Fibroblast of the conjunctiva (primary cell): ENCODE results near the gene OPRL1.

ENCODE experiments used
- DNase-seq: peaks from one replicate; pipeline ENCODE4 v3.0.0-alpha.2; 2010; ENCODE audit warnings: low read depth

The OPRL1 gene

DNA sequence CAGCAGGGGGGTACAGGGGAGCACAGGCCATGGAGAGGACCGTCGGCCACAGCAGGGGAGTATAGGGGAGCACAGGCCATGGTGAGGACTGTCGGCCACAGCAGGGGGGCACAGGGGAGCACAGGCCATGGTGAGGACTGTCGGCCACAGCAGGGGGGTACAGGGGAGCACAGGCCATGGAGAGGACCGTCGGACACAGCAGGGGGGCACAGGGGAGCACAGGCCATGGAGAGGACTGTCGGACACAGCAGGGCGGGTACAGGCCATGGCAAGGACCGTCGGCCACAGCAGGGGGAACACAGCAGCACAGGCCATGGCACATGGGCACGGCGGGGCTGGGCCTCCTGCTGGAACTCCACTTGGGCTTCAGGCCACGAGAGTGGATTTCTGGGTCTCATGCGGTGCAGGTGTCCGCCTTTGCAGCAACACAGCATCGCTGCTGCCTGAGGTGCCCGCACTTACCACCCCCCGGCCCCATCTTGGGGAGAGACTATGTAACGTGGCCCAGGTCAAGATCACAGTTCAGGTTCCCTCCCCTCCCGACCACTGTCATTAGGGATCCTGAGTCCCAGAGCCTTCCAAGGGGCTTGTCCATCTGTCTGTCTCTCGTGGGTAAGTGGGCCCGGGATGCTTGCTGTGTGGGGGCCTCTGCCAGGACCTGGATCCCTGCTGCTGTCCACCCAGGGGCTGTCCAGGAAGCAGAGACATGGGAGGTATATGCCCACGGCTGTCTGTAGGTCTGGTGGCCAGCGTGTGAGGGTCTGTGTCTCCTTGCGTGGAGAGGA, 25.0 kb downstream of the OPRL1 start:
- DNase-seq, result no peak

DNA sequence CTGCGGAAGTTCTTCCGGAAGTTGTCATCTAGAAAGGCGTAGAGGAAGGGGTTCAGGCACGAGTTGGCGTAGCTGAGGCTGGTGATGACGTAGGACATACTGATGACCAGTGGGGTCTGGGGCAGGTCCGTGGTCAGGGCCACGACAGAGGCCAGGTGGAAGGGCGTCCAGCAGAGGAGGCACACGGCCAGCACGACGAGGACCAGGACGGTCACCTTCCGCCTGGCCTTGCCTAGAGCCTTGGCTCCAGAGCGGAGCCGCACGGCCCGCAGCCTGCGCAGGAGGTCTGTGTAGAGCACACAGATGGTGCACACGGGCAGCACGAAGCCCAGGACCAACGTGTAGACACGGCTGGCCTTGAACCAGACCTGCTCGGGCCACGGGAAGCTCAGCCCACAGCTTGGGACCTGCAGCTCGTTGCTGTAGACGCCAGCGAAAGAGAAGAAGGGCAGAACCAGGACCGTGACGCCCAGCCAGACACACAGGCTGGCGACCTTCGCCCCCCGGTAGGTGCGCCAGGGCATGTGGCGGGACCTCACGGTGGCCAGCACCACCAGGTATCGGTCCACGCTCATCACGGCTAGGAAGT, 26.1 kb downstream of the OPRL1 start:
- DNase-seq, result no peak

DNA sequence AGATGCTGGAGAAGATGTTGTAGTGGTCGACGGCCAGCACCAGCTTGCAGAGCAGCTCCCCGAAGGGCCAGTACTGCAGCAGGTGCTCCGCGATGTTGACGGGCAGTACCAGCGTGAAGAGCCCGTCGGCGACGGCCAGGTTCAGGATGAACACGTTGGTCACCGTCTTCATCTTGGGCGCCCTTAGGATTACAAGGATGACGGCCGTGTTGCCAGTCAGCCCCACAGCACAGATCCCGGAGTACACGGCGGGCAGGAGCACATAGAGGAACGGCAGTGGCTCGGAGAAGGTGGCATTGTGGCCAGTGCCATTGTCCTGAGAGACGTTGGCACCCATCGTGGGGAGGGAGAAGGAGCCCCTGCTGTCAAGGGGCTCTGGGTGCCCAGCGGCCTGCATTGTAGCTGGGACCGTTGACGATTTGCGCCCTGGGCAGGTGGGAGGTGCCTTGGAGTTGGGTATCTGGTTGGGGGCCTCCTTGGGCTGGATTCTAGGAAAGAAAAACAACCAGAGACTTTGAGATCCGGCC, 26.6 kb downstream of the OPRL1 start:
- DNase-seq, result no peak

DNA sequence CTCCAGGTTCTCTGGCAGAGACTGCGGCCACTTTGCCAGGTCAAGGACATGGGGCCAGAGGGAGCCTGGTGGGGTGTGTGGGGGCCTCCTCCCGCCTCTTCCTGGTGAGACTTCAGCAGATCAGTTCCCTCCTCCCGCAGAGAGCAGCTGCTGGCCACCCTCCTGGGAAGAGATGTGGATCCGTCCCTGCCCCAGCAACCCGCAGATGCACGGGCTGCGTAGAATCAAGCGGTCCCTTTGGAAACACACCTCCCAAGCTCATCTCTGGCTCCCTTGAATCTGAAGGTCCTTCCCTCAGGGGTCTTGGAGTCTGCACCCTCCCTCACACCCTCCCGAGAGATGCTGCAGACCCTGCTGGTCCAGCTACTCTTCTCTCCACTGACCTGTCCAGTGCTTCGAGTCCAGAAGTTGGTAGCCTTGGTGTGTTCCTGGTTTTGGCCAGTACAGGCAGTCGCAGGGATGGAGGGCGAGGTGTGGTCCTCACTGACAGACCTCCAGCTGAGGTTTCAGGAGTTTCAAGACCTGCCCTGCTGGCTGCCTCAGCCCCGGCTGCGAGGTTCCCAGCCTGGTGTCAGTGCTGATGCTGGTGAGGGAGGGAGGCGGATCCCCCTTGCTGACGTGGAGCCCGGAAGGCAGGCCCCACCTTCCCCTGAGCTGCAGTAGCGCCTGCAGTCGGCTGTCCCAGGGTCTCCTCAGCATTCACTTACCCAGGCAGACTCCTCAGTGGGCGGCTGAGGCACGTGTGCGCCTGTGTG, 27.3 kb downstream of the OPRL1 start, which contains the start of gene NPBWR2:
TSS of gene NPBWR2 (minus strand) at position 585 of the 755 bp plus-strand sequence. CDS start 734 bp downstream, outside the sequence.
- no peak for DNase-seq

DNA sequence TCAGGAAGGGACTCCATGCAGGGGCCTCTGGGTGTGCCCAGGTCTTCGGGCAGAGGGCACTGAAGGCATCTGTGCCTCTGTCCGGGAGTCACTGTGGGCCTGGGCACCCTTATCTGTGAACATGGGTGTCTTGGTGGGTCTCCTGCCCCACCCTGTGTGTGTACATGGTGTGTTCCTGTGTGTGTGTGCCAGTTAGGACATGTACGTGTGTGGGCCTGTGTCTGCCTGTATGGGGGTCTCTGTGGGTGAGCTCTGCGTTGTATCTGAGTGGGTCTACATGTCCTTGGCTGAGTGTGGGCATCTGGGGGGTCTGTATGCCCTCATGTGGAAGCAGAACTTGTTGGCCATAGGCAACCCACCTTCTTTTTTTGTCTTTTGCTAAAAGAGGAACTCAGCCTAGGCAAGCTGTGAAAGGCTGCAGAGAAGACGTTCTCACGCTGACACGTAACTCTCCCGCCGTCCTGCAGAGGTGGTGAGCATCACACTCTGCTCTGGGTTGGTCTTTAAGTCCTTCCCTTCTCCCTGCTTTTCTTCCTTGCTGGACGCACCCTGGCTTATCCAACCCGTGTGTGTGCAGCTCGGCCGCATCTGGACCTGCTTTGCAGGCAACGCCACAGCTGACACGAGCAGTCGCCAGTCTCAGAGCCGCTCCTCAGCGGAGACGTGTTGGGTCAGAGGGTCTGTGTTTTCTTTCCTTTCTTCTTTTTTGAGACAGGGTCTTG, 28.0 kb downstream of the OPRL1 start:
- DNase-seq, result no peak

DNA sequence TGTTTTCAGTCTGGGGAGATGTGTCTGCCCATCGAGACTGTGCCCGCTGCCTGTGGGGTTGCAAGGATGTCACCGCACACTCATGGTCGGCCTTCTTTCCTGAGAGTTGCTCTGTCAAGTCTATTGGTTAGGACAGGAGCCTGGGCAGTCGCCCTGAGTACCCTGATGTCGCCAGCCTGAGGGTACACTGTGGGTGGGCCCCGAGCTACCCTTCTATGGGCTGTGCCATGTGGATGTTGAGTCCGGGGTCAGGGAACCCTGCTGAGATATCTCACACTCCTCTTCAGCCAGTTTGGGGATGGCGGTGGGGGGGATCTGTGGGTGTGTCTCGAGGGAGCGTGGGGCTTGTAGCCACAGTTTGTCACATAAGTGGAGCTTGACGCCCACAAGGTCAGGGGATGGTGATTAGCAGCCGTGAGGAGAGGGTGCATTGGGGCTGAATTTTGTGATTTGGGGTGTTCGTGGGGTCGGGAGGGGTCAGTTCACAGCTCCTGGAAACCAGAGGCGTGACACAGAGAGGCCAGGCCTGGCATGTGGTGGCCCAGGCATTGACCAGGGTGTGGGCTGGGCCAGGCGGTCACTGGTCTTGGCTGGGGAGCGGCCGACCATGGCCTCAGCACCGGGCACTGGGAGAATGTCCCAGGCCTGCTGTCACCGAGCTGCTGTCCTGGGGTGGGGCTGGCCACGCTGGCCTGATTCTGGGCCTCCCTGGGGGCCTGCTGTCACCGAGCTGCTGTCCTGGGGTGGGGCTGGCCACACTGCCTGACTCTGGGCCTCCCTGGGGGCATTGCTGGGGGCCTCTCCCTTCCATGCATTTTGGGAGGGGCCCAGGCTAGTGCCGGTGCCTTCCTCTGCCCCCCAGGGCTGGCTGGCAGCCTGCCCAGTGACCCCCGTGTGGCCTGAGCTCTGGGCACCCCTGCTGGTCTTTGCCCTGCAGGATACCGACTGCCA, 29.1 kb downstream of the OPRL1 start:
- DNase-seq, result no peak

DNA sequence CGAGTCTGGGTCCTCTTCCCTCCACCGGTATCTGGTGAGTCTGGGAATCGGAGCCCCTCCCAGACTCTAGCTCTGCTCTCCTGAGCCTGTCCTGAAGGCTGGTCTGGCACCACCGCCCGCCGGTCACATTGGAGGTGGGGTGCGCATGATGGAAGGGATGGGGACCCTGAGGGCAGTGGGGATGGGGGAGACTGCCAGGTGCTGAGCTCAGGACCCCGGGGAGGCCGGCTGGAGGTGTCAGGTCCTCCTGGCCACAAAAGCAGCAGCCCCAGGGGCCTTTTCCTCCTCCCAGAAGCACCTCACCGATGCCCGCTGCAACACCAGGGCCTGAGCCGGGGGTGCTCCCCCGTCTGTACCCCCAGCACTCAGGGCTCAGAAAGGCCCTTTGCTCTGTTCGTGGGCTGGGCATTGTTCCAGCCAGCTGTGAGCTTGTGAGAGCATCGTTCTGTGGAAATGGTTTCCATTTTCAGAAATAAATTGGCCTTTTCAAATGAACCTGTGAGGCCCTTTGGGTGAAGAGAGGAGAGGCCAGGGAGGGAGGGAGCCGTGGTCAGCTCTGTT, 30.0 kb downstream of the OPRL1 start:
- no peak for DNase-seq

DNA sequence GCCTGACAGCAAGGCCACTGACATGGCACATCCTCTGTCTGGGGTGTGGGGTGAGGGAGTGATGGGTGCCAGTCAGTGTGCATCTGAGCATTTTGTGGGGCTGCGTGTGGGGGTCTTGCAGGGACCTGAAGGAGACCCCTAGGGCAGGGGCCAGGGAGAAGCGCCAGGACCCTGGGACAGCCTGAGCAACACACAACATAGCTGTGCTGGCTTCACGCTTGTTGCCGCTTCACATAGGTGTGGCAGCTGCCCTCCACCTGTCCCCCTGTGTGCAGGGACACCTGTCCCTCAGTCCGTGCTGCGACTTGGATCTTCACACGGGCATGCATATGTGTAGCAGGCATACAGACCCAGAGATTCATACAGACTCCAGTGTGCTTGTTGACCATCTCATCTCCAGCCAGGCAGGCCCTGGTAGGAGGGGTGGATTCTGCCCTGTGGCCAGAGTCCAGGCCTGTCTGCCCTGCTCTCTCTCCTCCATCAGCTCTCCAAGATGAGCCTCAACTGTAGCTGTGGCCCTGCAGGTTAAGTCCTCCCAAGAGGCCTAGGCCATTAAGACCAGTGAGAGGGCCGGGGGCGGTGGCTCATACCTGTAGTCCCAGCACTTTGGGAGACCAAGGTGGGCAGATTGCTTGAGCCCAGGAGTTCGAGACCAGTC, 30.7 kb downstream of the OPRL1 start:
- DNase-seq, result no peak

DNA sequence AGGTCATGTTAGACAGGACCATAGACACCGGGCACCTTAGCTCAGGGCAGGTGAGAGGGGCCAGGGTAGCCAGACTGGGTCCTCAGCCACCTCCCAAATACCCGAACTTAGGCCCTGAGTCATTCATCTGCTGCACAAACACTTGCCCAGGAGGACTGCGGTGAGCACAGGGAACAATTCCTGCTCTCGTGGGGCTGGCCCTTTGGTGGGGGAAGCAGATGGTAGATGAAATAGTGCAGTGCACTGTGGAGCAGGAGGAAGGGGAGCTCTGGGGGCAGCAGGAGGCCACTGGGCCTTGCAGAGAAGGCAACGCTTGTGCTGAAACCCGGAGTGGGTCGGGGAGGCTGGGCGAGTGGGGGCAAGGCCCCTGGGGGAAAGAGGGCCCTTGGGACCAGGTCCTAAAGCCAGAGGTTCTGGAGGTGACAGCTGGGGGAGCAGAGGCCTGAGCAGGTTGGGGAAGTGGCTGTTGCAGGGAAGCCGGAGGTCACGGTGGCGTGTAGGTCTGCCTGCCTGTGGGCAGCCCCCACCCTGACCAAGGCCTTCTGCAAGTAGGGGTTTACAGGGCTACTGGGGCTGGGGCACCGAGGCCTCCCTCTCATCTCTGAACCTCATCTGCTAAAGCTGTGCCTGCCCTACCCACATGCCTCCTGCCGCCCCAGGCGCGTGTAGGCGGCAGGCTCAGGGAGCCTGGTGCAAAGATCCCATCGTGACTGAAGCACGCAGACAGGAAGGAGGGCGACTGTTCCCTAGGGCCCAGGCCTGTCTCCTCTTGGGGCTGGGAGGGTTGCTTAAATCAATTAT, 32.2 kb downstream of the OPRL1 start:
- DNase-seq, result no peak

DNA sequence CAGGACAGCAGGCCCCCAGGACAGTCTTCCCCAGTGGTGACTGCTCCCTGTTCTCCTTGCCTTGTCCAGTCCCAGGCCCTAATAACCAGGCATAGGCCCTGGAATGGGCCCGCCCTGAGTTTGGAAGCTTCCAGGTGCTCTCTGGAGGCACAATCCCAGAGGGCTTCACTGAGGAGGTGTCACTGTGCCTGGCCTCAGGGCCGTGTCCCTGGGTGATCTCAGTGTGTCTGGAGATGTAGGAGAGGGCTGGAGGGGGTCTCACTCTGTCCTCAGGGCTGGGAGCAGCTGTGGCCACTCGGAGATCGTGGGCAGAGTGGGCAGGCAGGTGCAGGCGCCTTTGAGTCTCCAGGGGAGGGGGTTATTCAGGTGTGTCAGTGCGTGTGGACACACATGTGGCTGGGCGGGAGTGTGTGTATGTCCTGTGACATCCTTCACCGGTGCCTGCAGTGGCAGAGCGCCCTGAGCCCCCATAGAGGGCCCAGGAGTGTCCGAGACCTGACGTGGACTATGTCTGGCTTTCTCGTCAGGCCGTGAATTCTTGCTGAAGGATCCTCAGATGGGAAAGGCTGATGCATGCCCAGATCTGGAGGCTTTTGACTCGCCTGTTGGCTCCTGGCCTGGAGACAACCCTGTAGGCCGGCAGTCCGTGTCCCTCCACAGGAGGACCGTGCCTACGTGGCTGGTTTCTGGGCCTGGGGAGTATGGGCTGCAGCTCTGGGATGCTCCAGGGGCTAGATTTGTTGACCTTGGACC, 33.0 kb downstream of the OPRL1 start:
- no peak for DNase-seq

DNA sequence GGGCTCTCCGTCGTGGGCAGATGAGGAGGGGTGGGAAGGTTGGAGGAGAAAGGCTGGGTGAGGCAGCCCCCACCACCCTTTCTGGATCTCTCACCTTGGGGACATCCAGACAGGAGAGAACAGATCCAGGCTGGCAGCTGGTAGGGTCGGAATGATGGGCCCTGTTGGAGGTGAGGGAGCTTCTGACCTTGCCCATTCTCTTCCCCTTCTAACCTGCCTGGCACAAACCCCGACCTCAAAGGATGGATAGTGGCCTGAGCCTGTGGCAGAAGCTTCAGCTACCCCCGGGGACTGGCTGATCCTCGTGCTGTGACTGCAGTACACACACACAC, 33.5 kb downstream of the OPRL1 start:
- DNase-seq, result no peak

DNA sequence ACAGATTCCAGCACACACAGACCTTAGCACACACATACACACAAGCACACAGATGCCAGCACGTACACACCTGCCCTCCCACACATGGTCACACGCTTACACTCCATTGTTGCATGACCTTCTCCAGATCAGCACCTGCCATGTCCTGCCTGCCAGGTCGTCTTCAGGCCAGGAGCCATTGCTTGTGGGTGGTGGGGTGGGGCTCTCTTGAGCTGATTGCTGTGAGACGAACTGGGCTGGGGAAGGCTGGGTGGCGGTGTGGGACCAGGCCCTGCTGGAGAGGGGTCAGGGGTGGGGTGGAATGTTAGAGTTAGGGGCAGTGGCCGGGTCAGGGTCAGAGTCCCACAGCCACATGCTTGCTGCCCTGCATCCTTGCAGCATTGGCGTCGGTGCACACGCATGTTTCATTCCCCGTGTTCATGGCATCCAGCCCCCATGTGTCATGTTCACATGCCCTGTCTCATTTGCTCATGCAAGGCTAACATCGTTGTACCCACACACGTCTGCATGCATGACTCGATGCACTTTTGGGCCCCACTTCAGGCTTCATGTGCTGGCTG, 34.0 kb downstream of the OPRL1 start:
- DNase-seq, result no peak

DNA sequence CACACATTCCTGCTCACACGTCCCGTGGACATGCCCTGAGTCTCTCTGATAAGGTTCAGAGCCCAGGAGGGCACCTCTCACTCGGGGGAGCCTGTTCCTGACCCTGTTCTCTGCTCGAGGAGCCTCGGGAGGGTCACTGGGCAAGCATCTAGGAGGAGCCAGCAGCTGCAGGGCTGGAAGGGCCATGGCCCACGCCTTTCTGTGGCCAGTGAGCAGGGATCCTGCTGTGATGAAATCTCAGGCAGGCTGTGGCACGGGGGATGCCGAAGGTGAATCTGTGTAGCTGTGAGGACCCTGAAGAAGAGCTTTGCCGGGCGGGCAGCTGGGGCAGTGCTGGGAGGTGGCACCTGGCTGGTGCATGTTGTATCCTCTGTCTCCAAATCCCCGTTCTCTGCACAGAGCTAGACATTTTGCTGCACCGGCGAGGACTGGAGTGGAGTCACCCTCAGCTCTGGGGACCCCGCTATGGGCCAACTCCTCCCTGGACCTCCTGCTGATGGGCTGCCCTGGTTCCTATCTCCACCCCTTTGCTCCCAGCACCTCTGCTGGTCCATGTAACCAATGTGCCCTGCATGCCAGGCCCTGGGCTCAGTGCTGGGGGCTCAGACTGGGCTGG, 34.6 kb downstream of the OPRL1 start:
- DNase-seq, result no peak

DNA sequence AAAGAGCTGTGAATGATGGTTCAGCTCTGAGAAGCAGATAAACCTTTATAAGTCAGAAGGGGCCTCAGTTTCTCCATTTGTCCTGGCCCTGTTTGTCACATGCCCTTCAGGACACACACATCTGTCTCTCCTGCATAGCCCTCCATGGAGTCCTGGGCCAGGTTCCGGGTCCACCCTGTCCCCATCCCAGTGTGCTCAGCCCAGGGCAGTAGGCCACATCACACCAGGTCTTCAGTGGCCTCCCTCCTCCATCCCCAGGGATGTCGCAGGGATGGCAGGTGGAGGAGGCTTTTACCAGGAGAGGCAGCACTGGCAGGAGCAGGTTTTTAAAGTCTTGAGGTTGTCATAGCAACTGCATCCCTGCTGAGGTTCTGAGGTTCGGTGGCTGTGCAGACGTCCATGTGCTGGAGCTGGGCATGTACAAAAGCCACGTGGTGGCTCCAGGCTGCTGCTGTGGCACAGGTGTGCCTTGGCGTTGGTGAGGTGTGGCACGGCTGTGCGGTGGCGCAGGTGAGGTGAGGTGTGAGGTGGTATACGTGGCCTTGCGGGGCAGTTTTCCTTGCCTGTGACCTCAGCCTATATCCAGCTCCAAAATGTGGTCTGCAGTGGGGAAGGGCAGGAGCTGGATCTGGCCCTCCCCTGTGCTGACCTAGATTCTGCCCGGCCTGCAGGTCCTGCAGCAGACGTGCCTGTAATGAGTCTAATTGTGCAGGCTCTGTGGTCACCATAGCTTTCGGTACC, 35.5 kb downstream of the OPRL1 start:
- DNase-seq, result no peak

DNA sequence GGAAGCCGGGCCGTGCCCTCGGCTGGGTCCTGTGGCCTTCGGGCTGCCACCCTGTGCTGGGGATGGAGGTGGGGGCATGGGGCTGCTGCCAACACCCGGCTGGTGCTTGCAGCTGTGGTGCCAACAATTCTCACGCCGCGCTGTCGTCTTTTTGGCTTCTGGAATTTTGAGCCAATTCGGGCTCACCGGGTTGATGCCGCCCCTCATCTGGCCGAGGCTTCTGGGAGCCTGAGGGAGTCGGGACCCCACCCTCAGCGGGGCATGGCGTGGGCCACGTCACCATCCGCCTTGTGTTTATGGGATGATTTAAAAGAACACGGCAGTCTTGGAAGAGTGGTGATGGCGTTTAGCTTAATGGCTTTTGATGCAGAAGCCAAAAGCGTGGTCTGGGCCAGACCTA, 36.1 kb downstream of the OPRL1 start:
- no peak for DNase-seq

DNA sequence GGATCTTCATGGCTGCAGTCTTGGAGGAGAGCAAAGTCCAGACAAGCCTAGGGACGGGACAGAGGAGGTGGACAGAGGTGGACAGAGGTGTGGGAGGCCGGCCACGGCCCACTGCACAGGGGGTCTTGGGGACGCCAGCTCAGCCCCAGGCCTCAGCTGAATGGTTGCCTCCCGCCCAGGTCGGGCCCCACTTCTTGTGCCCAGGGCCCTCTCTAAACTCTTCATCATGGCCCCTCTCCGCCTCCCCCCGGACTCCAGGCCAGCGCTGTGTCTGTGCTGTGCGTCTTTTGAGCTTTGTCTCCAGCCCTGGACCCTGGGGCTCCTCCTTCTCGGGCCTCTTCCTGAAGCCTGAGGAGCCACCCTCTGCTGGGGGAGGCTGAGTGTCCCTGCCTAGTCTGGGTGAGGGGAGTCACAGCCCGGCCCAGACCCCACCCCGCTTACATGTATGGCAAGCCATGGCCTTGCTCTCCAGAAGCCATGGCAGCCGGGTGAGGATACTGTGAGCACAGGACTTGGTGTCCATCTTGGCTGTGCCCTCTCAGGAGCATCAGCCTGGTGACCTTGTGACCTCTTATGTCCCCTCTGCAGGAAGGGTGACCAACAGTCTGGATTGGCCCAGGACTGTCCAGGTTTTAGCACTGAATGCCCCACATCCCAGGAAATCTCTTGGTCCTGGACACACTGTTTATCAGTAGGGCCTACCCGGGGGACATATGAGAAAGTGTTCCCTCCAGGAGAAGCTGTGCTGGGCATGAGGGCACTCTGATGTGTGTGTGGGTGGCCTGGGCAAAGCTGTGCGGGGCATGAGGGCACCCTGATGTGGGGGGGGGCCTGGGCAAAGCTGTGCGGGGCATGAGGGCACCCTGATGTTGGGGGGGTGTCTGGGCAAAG, 36.9 kb downstream of the OPRL1 start:
- no peak for DNase-seq
